Measurements from ENCODE around the gene SCEL. TPM values are rescaled to one million over a fixed set of nuclear protein-coding genes. Genes with fewer than 3 reads are reported as not detected.

Gene SCEL
- total and polyA plus RNA-seq, 2 of the 8 experiments (the other 6 are each of a cell fraction or from before 2014, with no cell fraction given), result not detected

GRCh38 chr13:77521595-77522367 is 13.7 kb upstream of the SCEL start (continued):
- TF ChIP-seq GABPA (IDR thresholded peaks at IDR 0.05; ENCODE audit: borderline replicate concordance, insufficient read depth, low read length), result no peak
- TF ChIP-seq GTF2F1 (IDR thresholded peaks at IDR 0.05; ENCODE audit: borderline replicate concordance, low read depth, low read length), result no peak
- no peak for TF ChIP-seq SAP30 (IDR thresholded peaks at IDR 0.05; ENCODE audit: insufficient read depth, insufficient replicate concordance, low read length)
- no peak for TF ChIP-seq EZH2 (IDR thresholded peaks at IDR 0.05; ENCODE audit: low read depth, low read length, severe bottlenecking)
- no peak for TF ChIP-seq ZNF274 (IDR thresholded peaks at IDR 0.05; ENCODE audit: borderline replicate concordance, extremely low read depth, low read length)
- no peak for TF ChIP-seq POLR2AphosphoS5 (IDR thresholded peaks at IDR 0.05; ENCODE audit: low read depth, low read length)
- TF ChIP-seq YY1 (IDR thresholded peaks at IDR 0.05; ENCODE audit: low read depth, low read length), result no peak
- no peak for TF ChIP-seq POLR2A (IDR thresholded peaks at IDR 0.05; ENCODE audit: control extremely low read depth in 1 of 2, low read depth in 2 of 2, low read length in 2 of 2)
